ENCODE results near the gene GPX4.

GPX4 gene

DNA sequence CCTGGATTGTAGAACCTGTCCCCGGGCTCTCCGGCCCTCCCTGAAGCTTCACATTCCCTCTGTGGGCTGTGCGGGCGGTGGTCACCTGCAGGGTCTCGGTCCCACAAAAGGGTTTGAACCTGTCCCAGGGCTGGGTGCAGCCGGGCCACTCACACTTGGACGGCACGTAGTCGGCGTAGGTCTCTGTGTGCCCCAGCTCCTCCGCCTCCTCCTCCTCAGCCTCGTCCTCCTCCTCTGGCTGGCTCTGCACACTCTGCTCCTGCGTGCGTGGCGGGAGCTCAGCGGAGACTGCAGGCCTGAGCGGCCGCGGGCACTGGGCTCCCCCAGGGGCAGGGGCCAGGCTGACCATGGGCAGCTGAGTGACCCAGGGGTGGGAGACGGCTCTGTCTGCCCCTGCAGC, 19.6 kb downstream of the GPX4 start:
- no peak overlapping the region for H3K4me3 ChIP-seq (ENCODE audit: low read depth, low read length)
- H3K9ac ChIP-seq: no peak overlapping the region
- H2AFZ ChIP-seq: no peak overlapping the region
- H3K4me1 ChIP-seq: no peaks in the 10 kb centered on the region
- TF ChIP-seq, protein P1, sequence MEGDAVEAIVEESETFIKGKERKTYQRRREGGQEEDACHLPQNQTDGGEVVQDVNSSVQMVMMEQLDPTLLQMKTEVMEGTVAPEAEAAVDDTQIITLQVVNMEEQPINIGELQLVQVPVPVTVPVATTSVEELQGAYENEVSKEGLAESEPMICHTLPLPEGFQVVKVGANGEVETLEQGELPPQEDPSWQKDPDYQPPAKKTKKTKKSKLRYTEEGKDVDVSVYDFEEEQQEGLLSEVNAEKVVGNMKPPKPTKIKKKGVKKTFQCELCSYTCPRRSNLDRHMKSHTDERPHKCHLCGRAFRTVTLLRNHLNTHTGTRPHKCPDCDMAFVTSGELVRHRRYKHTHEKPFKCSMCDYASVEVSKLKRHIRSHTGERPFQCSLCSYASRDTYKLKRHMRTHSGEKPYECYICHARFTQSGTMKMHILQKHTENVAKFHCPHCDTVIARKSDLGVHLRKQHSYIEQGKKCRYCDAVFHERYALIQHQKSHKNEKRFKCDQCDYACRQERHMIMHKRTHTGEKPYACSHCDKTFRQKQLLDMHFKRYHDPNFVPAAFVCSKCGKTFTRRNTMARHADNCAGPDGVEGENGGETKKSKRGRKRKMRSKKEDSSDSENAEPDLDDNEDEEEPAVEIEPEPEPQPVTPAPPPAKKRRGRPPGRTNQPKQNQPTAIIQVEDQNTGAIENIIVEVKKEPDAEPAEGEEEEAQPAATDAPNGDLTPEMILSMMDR (IDR thresholded peaks at IDR 0.05): no peak
- no peak overlapping the region for H3K27ac ChIP-seq
- H3K9me3 ChIP-seq (ENCODE audit: control insufficient read depth, low read length): no peaks in the 10 kb centered on the region
- H3K4me2 ChIP-seq (ENCODE audit: low read length): no peak overlapping the region
- no peaks in the 10 kb centered on the region for H3K36me3 ChIP-seq (ENCODE audit: control insufficient read depth, insufficient read depth, low read length)
- H3K79me2 ChIP-seq: peaks cover 3% of the 10 kb centered on the region
- H3K27me3 ChIP-seq (ENCODE audit: control insufficient read depth, insufficient read depth, low read length): no peaks in the 10 kb centered on the region

DNA sequence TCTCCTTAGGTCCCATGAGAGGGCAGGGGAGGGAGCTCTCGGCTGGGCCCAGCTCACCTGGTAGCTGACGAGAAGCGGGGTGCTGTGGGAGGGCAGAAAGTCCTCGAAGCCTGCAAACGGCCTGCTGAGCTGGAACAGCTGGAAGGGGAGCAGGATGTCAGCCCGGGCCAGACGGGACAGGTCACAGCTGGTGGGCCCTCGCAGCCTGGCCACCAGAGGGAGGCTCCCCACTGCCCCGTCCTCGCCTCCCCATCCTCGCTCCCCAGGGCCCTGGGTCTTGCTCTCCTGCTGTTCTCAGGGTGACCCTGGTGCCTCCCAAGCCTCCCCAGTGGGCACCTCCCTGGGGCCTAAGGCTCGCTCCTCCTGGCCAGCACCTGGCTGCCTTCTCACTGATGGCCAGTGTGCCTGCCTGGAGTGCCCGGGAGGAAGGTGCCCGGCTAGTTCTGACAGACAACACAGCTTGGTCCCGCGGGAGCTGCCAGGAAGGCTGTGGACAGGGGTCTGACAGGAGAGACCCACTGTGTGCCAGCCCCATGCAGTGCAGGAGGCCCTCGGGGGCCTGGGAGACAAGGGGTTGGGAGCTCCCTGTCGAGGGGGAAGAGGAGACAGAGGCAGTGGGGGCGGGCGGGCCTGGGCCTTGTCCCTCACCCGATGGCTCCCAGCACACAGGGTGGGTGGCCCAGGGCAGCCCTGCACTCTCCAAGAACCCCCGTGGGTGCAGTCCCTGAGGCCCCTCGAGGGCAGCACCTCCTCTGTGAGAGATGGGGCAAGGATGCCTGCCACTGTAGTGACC, 20.3 kb downstream of the GPX4 start:
- TF ChIP-seq, protein P1 (IDR thresholded peaks at IDR 0.05): no peak
- no peaks in the 10 kb centered on the region for H3K9me3 ChIP-seq (ENCODE audit: control insufficient read depth, low read length)
- no peak overlapping the region for H2AFZ ChIP-seq
- no peak overlapping the region for H3K4me2 ChIP-seq (ENCODE audit: low read length)
- H3K79me2 ChIP-seq: peaks cover 3% of the 10 kb centered on the region
- no peaks in the 10 kb centered on the region for H3K27me3 ChIP-seq (ENCODE audit: control insufficient read depth, insufficient read depth, low read length)
- no peaks in the 10 kb centered on the region for H3K36me3 ChIP-seq (ENCODE audit: control insufficient read depth, insufficient read depth, low read length)
- H3K9ac ChIP-seq: no peak overlapping the region
- H3K27ac ChIP-seq: no peak overlapping the region
- no peaks in the 10 kb centered on the region for H3K4me1 ChIP-seq
- H3K4me3 ChIP-seq (ENCODE audit: low read depth, low read length): no peak overlapping the region

DNA sequence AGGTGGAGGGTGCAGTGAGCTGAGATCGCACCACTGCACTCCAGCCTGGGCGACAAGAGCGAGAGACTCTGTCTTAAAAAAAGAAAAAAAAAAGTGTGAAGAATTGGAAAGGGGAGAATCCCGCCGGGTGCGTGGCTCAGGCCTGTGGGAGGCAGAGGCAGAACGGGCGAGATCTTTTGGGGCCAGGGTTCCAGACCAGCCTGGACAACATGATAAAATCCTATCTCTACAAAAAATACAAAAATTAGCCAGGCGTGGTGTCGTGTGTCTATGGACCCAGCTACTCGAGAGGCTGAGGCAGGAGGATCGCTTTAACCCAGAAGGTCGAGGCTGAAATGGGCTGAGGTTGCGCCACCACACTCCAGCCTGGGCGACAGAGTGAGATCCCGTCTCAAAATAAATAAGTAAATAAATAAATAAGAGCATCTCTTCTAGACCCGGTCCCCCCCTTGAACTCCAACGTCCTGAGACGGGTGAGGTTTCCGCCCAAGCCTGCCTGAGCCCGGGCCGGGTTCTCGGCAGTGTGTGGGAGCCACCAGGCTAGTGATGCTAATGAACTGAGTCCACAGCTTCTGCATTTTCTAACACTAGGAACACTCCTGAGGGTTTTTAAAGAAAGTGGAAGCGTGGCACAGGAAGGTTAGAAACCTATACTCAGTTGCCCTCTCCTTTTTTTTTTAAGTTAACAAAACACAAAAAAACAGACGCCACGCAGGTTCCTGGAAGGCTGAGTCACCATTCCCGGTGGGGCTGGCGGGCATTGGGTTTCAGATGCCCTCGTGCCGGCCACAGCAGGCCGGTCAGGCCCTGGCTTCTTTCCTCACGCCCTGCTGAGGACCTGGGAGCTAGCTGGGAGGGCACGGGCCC, 22.0 kb downstream of the GPX4 start:
- Histone ChIP-seq H3K4me2 (ENCODE audit: low read length) (no peak overlapping the region), H3K4me1 (no peaks in the 10 kb centered on the region), H3K27me3 (ENCODE audit: control insufficient read depth, insufficient read depth, low read length) (no peaks in the 10 kb centered on the region), H3K27ac (no peak overlapping the region), H3K9me3 (ENCODE audit: control insufficient read depth, low read length) (no peaks in the 10 kb centered on the region), H3K4me3 (ENCODE audit: low read depth, low read length) (no peak overlapping the region), H3K79me2 (peaks cover 5% of the 10 kb centered on the region), H3K9ac (no peak overlapping the region), H2AFZ (no peak overlapping the region), H3K36me3 (ENCODE audit: control insufficient read depth, insufficient read depth, low read length) (no peaks in the 10 kb centered on the region)
- TF ChIP-seq, protein P1 (IDR thresholded peaks at IDR 0.05): no peak

GRCh38 chr19:1126984-1127760, 23.4 kb downstream of the GPX4 start:
- H3K27ac ChIP-seq: no peak overlapping the region
- H3K79me2 ChIP-seq: peaks cover 5% of the 10 kb centered on the region
- no peaks in the 10 kb centered on the region for H3K9me3 ChIP-seq (ENCODE audit: control insufficient read depth, low read length)
- TF ChIP-seq, protein P1 (IDR thresholded peaks at IDR 0.05): no peak
- no peak overlapping the region for H3K4me2 ChIP-seq (ENCODE audit: low read length)
- H3K9ac ChIP-seq: no peak overlapping the region
- H3K4me3 ChIP-seq (ENCODE audit: low read depth, low read length): no peak overlapping the region
- H3K4me1 ChIP-seq: no peaks in the 10 kb centered on the region
- H3K36me3 ChIP-seq (ENCODE audit: control insufficient read depth, insufficient read depth, low read length): no peaks in the 10 kb centered on the region
- no peaks in the 10 kb centered on the region for H3K27me3 ChIP-seq (ENCODE audit: control insufficient read depth, insufficient read depth, low read length)
- no peak overlapping the region for H2AFZ ChIP-seq
